ENCODE measurements around the gene FYCO1.

The FYCO1 gene

DNA sequence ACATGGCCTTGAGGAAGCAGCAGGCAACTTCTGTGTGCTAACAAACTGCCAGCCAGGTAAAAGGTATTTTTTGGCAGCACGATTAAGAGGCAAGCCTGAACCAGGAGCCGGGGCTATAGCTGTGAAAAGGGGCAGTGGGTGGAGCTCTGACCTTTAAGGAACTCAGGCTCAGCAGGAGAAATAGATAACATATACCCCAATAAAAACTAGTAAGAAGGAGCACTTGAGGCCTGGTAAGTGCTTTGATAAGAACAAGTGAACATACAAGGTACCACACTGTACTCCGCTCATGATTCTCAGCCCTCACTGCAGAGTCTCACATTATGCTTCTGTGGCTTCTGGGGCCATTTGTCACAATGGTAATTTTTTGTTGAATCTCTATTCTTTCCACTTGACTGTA is 5.4 kb downstream of the FYCO1 start:
- no peak overlapping the region for H3K23ac ChIP-seq (ENCODE audit: low read depth, low read length, poor library complexity)
- H2AK5ac ChIP-seq (ENCODE audit: low read depth, low read length), result no peak overlapping the region
- H3K4me1 ChIP-seq (ENCODE audit: control insufficient read depth in 2 of 2, insufficient read depth in 1 of 2, low read depth in 1 of 2, low read length in 2 of 2), result peaks cover 7 to 9% of the 10 kb centered on the region in 2 donors
- H3K36me3 ChIP-seq (replicated peaks in 1 of 2; ENCODE audit: control insufficient read depth in 2 of 2, insufficient read depth in 2 of 2, low read length in 2 of 2), result peaks cover 2 to 3% of the 10 kb centered on the region in 2 donors
- no peak overlapping the region for H3K4me2 ChIP-seq (ENCODE audit: insufficient read depth, low read length, poor library complexity, severe bottlenecking)
- H3K18ac ChIP-seq (ENCODE audit: low read length), result no peak overlapping the region
- no peak overlapping the region for H2AFZ ChIP-seq (ENCODE audit: low read length)
- DNase-seq (ENCODE audit: low spot score), result no peak
- H3K14ac ChIP-seq (ENCODE audit: low read length), result no peak overlapping the region
- H3K27me3 ChIP-seq (ENCODE audit: control insufficient read depth in 3 of 3, insufficient read depth in 3 of 3, low read depth in 1 of 3, low read length in 3 of 3), result no peaks in the 10 kb centered on the region
- H3K4me3 ChIP-seq (ENCODE audit: low read length in 2 of 2), result no peak overlapping the region
- H3K4ac ChIP-seq (ENCODE audit: low read length), result no peak overlapping the region
- no peak overlapping the region for H4K91ac ChIP-seq (ENCODE audit: low read depth, low read length, poor library complexity)
- H2BK15ac ChIP-seq (ENCODE audit: low read length), result no peak overlapping the region
- no peak overlapping the region for H3K9ac ChIP-seq (ENCODE audit: low read depth, low read length, poor library complexity)
- H2BK12ac ChIP-seq (ENCODE audit: low read length), result no peak overlapping the region
- no peak overlapping the region for H3K27ac ChIP-seq (replicated peaks; ENCODE audit: low read length)
- no peaks in the 10 kb centered on the region for H3K9me3 ChIP-seq (replicated peaks in 1 of 2; ENCODE audit: control insufficient read depth in 2 of 2, insufficient read depth in 1 of 2, low read depth in 1 of 2, low read length in 2 of 2)
- peaks cover 3% of the 10 kb centered on the region for H3K79me1 ChIP-seq (ENCODE audit: low read depth, low read length)
- no CpG with 5 or more reads among the region's 3 CpGs for WGBS, 2 donors (ENCODE audit: extremely low coverage in 2 of 2, insufficient read length in 2 of 2, insufficient replicate concordance in 1 of 2)
- no peak overlapping the region for H4K8ac ChIP-seq (ENCODE audit: low read depth, low read length)
- no peak overlapping the region for H2BK5ac ChIP-seq (ENCODE audit: low read length)
- H2BK120ac ChIP-seq (ENCODE audit: low read depth, low read length), result no peak overlapping the region

DNA sequence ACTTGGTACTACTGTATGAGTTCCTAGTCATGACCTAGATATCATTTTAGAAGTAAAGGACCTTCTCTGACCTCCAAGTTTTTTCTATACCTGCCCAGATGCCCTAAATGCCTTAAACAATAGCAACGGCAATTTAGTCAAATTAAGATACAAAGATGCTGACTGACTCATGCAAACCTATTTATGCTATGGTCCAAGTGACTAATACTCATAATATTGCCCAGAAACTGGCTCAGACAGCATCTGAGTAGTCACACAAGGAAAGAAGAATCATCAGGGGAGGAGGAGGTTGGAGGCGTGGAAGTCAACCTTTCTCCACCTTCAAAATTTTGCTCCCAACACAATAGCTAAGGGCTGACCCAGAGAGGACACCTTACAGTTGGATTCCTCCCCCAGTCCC is 6.8 kb downstream of the FYCO1 start:
- Histone ChIP-seq H2BK15ac (ENCODE audit: low read length) (no peak overlapping the region), H3K14ac (ENCODE audit: low read length) (no peak overlapping the region), H2AK5ac (ENCODE audit: low read depth, low read length) (no peak overlapping the region), H2BK12ac (ENCODE audit: low read length) (no peak overlapping the region), H3K23ac (ENCODE audit: low read depth, low read length, poor library complexity) (no peak overlapping the region), H3K9me3 (replicated peaks in 1 of 2; ENCODE audit: control insufficient read depth in 2 of 2, insufficient read depth in 1 of 2, low read depth in 1 of 2, low read length in 2 of 2) (no peaks in the 10 kb centered on the region), H3K4ac (ENCODE audit: low read length) (no peak overlapping the region), H3K4me1 (ENCODE audit: control insufficient read depth in 2 of 2, insufficient read depth in 1 of 2, low read depth in 1 of 2, low read length in 2 of 2) (peaks cover 5 to 6% of the 10 kb centered on the region in 2 donors), H3K4me2 (ENCODE audit: insufficient read depth, low read length, poor library complexity, severe bottlenecking) (no peak overlapping the region), H3K4me3 (ENCODE audit: low read length in 2 of 2) (no peak overlapping the region), H3K79me1 (ENCODE audit: low read depth, low read length) (peaks cover 3% of the 10 kb centered on the region), H3K18ac (ENCODE audit: low read length) (no peak overlapping the region), H2BK5ac (ENCODE audit: low read length) (no peak overlapping the region), H3K9ac (ENCODE audit: low read depth, low read length, poor library complexity) (no peak overlapping the region), H3K27ac (replicated peaks; ENCODE audit: low read length) (no peak overlapping the region), H3K36me3 (replicated peaks in 1 of 2; ENCODE audit: control insufficient read depth in 2 of 2, insufficient read depth in 2 of 2, low read length in 2 of 2) (peaks cover 8 to 17% of the 10 kb centered on the region in 2 donors), H2AFZ (ENCODE audit: low read length) (no peak overlapping the region), H3K27me3 (ENCODE audit: control insufficient read depth in 3 of 3, insufficient read depth in 3 of 3, low read depth in 1 of 3, low read length in 3 of 3) (no peaks in the 10 kb centered on the region), H4K8ac (ENCODE audit: low read depth, low read length) (no peak overlapping the region), H2BK120ac (ENCODE audit: low read depth, low read length) (no peak overlapping the region), H4K91ac (ENCODE audit: low read depth, low read length, poor library complexity) (no peak overlapping the region)
- DNase-seq (ENCODE audit: low spot score), result no peak
- no CpG with 5 or more reads among the region's 2 CpGs for WGBS, 2 donors (ENCODE audit: extremely low coverage in 2 of 2, insufficient read length in 2 of 2, insufficient replicate concordance in 1 of 2)

DNA sequence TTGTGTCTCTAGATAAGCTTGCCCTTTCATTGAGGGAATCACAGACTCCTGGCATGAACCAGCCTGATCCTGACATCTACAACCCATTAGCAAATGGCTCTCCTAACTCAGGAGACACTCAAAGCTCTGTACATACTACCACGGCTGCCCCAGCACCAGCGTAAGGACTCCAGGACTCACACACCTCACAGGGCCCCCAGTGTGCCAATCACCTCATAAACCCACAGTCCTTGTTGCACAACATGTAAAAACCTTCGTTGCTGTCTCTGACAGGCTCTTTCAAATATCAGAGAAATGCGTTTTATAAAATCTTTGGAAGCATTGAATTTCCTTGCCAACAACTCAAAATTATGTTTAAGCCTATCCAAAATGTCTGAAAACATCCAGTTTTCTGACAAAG is 7.3 kb downstream of the FYCO1 start:
- H3K27ac ChIP-seq (replicated peaks; ENCODE audit: low read length), result no peak overlapping the region

DNA sequence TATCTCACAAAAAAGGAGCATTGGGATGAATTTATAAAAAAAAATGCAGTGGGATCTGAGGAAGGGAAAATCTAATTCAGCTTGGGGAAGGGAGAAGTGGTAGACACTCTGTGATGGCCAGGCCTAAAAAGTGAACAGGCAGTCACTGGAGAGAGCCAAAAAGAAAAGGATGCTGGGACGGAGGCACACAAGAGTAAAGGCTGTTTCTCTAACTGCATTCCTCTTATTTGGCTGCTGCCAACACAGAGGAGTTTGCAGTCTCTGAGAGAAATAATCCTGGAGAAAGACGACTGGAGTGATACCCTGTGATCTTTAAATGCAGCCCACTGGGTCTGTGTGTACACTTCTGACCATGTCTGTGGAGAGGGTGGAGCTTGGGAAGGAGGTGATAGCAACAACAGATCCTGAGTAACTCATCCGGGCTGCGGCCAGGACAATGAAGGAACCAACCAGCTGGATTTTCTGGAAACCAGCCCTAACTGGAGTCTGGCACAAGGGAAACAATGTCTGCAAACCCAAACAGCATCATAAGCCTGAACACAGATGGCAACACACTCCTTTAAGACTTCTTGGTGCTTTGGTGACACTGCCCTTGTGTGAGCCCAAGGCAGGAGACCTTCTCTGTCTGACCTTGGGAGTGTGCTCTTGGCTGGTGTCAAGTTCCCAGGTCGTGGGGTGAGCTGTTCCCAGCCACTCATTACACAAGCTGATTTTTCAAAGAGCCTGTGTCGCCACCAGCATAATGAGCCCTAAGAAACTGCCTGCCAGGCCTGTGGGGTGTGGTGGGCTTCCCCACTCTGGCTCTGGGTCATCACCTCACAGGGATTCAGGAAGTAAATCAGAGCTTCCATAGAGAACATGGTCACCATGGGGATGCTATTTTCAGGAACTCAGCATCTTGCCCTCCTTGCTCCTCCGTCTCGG is 8.0 kb downstream of the FYCO1 start:
- Histone ChIP-seq H3K4me1 (ENCODE audit: control insufficient read depth in 2 of 2, insufficient read depth in 1 of 2, low read depth in 1 of 2, low read length in 2 of 2) (peaks cover 3 to 6% of the 10 kb centered on the region in 2 donors), H4K91ac (ENCODE audit: low read depth, low read length, poor library complexity) (no peak overlapping the region), H3K4ac (ENCODE audit: low read length) (no peak overlapping the region), H2BK12ac (ENCODE audit: low read length) (no peak overlapping the region), H3K4me3 (ENCODE audit: low read length in 2 of 2) (no peak overlapping the region), H3K14ac (ENCODE audit: low read length) (no peak overlapping the region), H3K18ac (ENCODE audit: low read length) (no peak overlapping the region), H3K9ac (ENCODE audit: low read depth, low read length, poor library complexity) (no peak overlapping the region), H2BK5ac (ENCODE audit: low read length) (no peak overlapping the region), H3K4me2 (ENCODE audit: insufficient read depth, low read length, poor library complexity, severe bottlenecking) (no peak overlapping the region), H2AK5ac (ENCODE audit: low read depth, low read length) (no peak overlapping the region), H3K27me3 (ENCODE audit: control insufficient read depth in 3 of 3, insufficient read depth in 3 of 3, low read depth in 1 of 3, low read length in 3 of 3) (no peaks in the 10 kb centered on the region), H3K9me3 (replicated peaks in 1 of 2; ENCODE audit: control insufficient read depth in 2 of 2, insufficient read depth in 1 of 2, low read depth in 1 of 2, low read length in 2 of 2) (no peaks in the 10 kb centered on the region), H3K23ac (ENCODE audit: low read depth, low read length, poor library complexity) (no peak overlapping the region), H2BK15ac (ENCODE audit: low read length) (no peak overlapping the region), H3K27ac (replicated peaks; ENCODE audit: low read length) (no peak overlapping the region), H3K79me1 (ENCODE audit: low read depth, low read length) (peaks cover 3% of the 10 kb centered on the region), H4K8ac (ENCODE audit: low read depth, low read length) (no peak overlapping the region), H3K36me3 (replicated peaks in 1 of 2; ENCODE audit: control insufficient read depth in 2 of 2, insufficient read depth in 2 of 2, low read length in 2 of 2) (peaks cover 16 to 29% of the 10 kb centered on the region in 2 donors), H2AFZ (ENCODE audit: low read length) (no peak overlapping the region), H2BK120ac (ENCODE audit: low read depth, low read length) (no peak overlapping the region)
- DNase-seq (ENCODE audit: low spot score), result no peak
- WGBS, 2 donors (ENCODE audit: extremely low coverage in 2 of 2, insufficient read length in 2 of 2, insufficient replicate concordance in 1 of 2), result no CpG with 5 or more reads among the region's 8 CpGs

More for the DNA sequence above, 7.3 kb downstream of the FYCO1 start:
- Histone ChIP-seq H3K4me2 (ENCODE audit: insufficient read depth, low read length, poor library complexity, severe bottlenecking) (no peak overlapping the region), H2AK5ac (ENCODE audit: low read depth, low read length) (no peak overlapping the region), H3K23ac (ENCODE audit: low read depth, low read length, poor library complexity) (no peak overlapping the region), H2BK5ac (ENCODE audit: low read length) (no peak overlapping the region), H3K4ac (ENCODE audit: low read length) (no peak overlapping the region), H3K27me3 (ENCODE audit: control insufficient read depth in 3 of 3, insufficient read depth in 3 of 3, low read depth in 1 of 3, low read length in 3 of 3) (no peaks in the 10 kb centered on the region), H3K4me1 (ENCODE audit: control insufficient read depth in 2 of 2, insufficient read depth in 1 of 2, low read depth in 1 of 2, low read length in 2 of 2) (peaks cover 3 to 6% of the 10 kb centered on the region in 2 donors), H3K4me3 (ENCODE audit: low read length in 2 of 2) (no peak overlapping the region), H3K14ac (ENCODE audit: low read length) (no peak overlapping the region), H2BK15ac (ENCODE audit: low read length) (no peak overlapping the region), H2BK120ac (ENCODE audit: low read depth, low read length) (no peak overlapping the region), H2AFZ (ENCODE audit: low read length) (no peak overlapping the region), H3K18ac (ENCODE audit: low read length) (no peak overlapping the region), H4K8ac (ENCODE audit: low read depth, low read length) (no peak overlapping the region), H2BK12ac (ENCODE audit: low read length) (no peak overlapping the region), H3K9me3 (replicated peaks in 1 of 2; ENCODE audit: control insufficient read depth in 2 of 2, insufficient read depth in 1 of 2, low read depth in 1 of 2, low read length in 2 of 2) (no peaks in the 10 kb centered on the region), H3K36me3 (replicated peaks in 1 of 2; ENCODE audit: control insufficient read depth in 2 of 2, insufficient read depth in 2 of 2, low read length in 2 of 2) (peaks cover 11 to 21% of the 10 kb centered on the region in 2 donors), H3K79me1 (ENCODE audit: low read depth, low read length) (peaks cover 3% of the 10 kb centered on the region), H4K91ac (ENCODE audit: low read depth, low read length, poor library complexity) (no peak overlapping the region), H3K9ac (ENCODE audit: low read depth, low read length, poor library complexity) (no peak overlapping the region)
- WGBS, 2 donors (ENCODE audit: extremely low coverage in 2 of 2, insufficient read length in 2 of 2, insufficient replicate concordance in 1 of 2), result no CpG with 5 or more reads among the region's 4 CpGs
- DNase-seq (ENCODE audit: low spot score), result no peak

Measured in neuronal stem cell (in vitro differentiated cells).